A673 (cell line): ENCODE results near the gene ATP11C.

ENCODE experiments used
- EZH2 ChIP-seq: fragments of 200-600 bp; sonication (generic); IDR thresholded peaks from 2 replicates; pipeline ENCODE4 v1.6.1; 2017; ENCODE audit warnings: borderline replicate concordance, low read depth, mild to moderate bottlenecking, mixed read lengths, antibody characterized with exemption, low read length; ENCODE audit not compliant: poor library complexity, severe bottlenecking
- TF ChIP-seq, protein P1 (sequence below): fragments of 300-800, 200-600 bp; sonication (generic); conservative IDR thresholded peaks from 2 replicates; pipeline ENCODE4 v1.5.1; 2017; ENCODE audit warnings: low read depth, mild to moderate bottlenecking, antibody characterized with exemption, low read length, moderate library complexity, mixed read lengths

DNA sequence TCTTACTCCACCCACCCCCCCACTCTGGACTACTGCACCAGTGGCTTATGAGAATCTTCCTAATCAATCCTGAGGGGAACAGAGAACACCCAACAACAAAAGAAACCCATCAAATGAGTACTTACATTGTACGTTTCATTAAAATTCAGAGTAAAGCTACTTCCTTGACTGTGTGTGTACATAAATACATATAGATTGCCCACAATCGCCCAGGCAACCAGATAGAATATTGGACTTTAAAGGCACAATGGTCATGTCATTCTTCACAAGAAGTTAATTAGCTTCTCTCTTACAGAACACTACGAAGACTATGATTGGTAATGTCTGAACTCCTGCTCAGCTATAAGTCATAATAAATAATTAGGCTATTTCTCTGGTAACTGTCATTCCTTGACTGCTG, 12.2 kb upstream of the ATP11C start:
- TF ChIP-seq, protein P1, sequence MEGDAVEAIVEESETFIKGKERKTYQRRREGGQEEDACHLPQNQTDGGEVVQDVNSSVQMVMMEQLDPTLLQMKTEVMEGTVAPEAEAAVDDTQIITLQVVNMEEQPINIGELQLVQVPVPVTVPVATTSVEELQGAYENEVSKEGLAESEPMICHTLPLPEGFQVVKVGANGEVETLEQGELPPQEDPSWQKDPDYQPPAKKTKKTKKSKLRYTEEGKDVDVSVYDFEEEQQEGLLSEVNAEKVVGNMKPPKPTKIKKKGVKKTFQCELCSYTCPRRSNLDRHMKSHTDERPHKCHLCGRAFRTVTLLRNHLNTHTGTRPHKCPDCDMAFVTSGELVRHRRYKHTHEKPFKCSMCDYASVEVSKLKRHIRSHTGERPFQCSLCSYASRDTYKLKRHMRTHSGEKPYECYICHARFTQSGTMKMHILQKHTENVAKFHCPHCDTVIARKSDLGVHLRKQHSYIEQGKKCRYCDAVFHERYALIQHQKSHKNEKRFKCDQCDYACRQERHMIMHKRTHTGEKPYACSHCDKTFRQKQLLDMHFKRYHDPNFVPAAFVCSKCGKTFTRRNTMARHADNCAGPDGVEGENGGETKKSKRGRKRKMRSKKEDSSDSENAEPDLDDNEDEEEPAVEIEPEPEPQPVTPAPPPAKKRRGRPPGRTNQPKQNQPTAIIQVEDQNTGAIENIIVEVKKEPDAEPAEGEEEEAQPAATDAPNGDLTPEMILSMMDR = no peak
- no peak for TF ChIP-seq EZH2
